H9 (cell line): ENCODE results near the gene CERS5. TPM values are rescaled to one million over a fixed set of nuclear protein-coding genes. Genes with fewer than 3 reads are reported as not detected.

Experiments
- DNase-seq: peaks from one replicate; pipeline ENCODE4 v3.0.0-alpha.2; 2017
- H2AFZ ChIP-seq: one replicate; pipeline ENCODE4 v1.6.1; 2013; ENCODE audit warnings: mild to moderate bottlenecking, low read length, control low read depth, moderate library complexity
- H2AK5ac ChIP-seq: 2 replicates; pipeline ENCODE4 v1.6.1; 2013; ENCODE audit warnings: low read length, control low read depth, mixed read lengths; ENCODE audit not compliant: insufficient read length
- H2BK120ac ChIP-seq: one replicate; pipeline ENCODE4 v1.6.1; 2013; ENCODE audit warnings: low read depth, mild to moderate bottlenecking, low read length, control low read depth, inconsistent platforms; ENCODE audit not compliant: poor library complexity, severe bottlenecking
- H2BK12ac ChIP-seq: 2 replicates; pipeline ENCODE4 v1.6.1; 2013; ENCODE audit warnings: low read length, control low read depth, mixed read lengths, low read depth; ENCODE audit not compliant: insufficient read length
- H2BK15ac ChIP-seq: 2 replicates; pipeline ENCODE4 v1.6.1; 2013; ENCODE audit warnings: low read depth, low read length, control low read depth
- H2BK20ac ChIP-seq: one replicate; pipeline ENCODE4 v1.6.1; 2013; ENCODE audit warnings: low read depth, mild to moderate bottlenecking, low read length, control low read depth, inconsistent platforms; ENCODE audit not compliant: poor library complexity, severe bottlenecking
- H2BK5ac ChIP-seq: 2 replicates; pipeline ENCODE4 v1.6.1; 2013; ENCODE audit warnings: low read length, control low read depth, mixed read lengths; ENCODE audit not compliant: insufficient read length
- H3K14ac ChIP-seq: 2 replicates; pipeline ENCODE4 v1.6.1; 2013; ENCODE audit warnings: low read length, control low read depth; ENCODE audit not compliant: insufficient read depth
- H3K18ac ChIP-seq: 2 replicates; pipeline ENCODE4 v1.6.1; 2013; ENCODE audit warnings: low read depth, mild to moderate bottlenecking, mixed read lengths, low read length, control low read depth; ENCODE audit not compliant: insufficient read length
- H3K23ac ChIP-seq: 2 replicates; pipeline ENCODE4 v1.6.1; 2013; ENCODE audit warnings: low read length, control low read depth, mixed read lengths, low read depth; ENCODE audit not compliant: insufficient read length
- H3K23me2 ChIP-seq: 2 replicates; pipeline ENCODE4 v1.6.1; 2013; ENCODE audit warnings: low read depth, mild to moderate bottlenecking, mixed read lengths, low read length, control low read depth; ENCODE audit not compliant: insufficient read length, poor library complexity, severe bottlenecking
- H3K27ac ChIP-seq: 2 replicates; pipeline ENCODE4 v1.5.1; 2013; ENCODE audit warnings: low read length, control low read depth, mixed read lengths, low read depth; ENCODE audit not compliant: insufficient read length
- H3K27me3 ChIP-seq: 2 replicates; pipeline ENCODE4 v1.6.1; 2013; ENCODE audit warnings: low read length, control low read depth, inconsistent platforms; ENCODE audit not compliant: insufficient read depth
- H3K4ac ChIP-seq: 2 replicates; pipeline ENCODE4 v1.6.1; 2013; ENCODE audit warnings: low read depth, mild to moderate bottlenecking, control low read depth, inconsistent platforms, low read length, moderate library complexity
- H3K4me1 ChIP-seq: 2 replicates; pipeline ENCODE4 v1.6.1; 2013; ENCODE audit warnings: low read length, control low read depth, inconsistent platforms; ENCODE audit not compliant: insufficient read depth
- H3K4me2 ChIP-seq: 2 replicates; pipeline ENCODE4 v1.6.1; 2013; ENCODE audit warnings: low read length, control low read depth, mixed read lengths; ENCODE audit not compliant: insufficient read length, insufficient read depth
- H3K56ac ChIP-seq: 2 replicates; pipeline ENCODE4 v1.6.1; 2013; ENCODE audit warnings: low read depth, mild to moderate bottlenecking, mixed read lengths, low read length, control low read depth; ENCODE audit not compliant: insufficient read length
- H3K79me1 ChIP-seq: 2 replicates; pipeline ENCODE4 v1.6.1; 2013; ENCODE audit warnings: low read depth, mild to moderate bottlenecking, moderate library complexity, low read length, control low read depth, inconsistent platforms; ENCODE audit not compliant: insufficient read depth, poor library complexity, severe bottlenecking
- H3K79me2 ChIP-seq: 2 replicates; pipeline ENCODE4 v1.6.1; 2013; ENCODE audit warnings: low read length, control low read depth, inconsistent platforms; ENCODE audit not compliant: insufficient read depth
- H3K9ac ChIP-seq: 2 replicates; pipeline ENCODE4 v1.6.1; 2013; ENCODE audit warnings: low read length, control low read depth, mixed read lengths; ENCODE audit not compliant: insufficient read length; ENCODE audit errors: extremely low read depth
- H3K9me3 ChIP-seq: one replicate; pipeline ENCODE4 v1.6.1; 2013; ENCODE audit warnings: low read depth, low read length, inconsistent platforms; ENCODE audit not compliant: control insufficient read depth
- H3T11ph ChIP-seq: one replicate; pipeline ENCODE4 v1.6.1; 2013; ENCODE audit warnings: mild to moderate bottlenecking, low read length, control low read depth, inconsistent platforms
- H4K20me1 ChIP-seq: one replicate; pipeline ENCODE4 v1.6.1; 2013; ENCODE audit not compliant: control insufficient read depth, insufficient read length, insufficient read depth
- H4K5ac ChIP-seq: 2 replicates; pipeline ENCODE4 v1.6.1; 2013; ENCODE audit warnings: low read depth, mild to moderate bottlenecking, mixed read lengths, low read length, control low read depth; ENCODE audit not compliant: insufficient read length
- H4K8ac ChIP-seq: replicated peaks from 2 replicates; pipeline ENCODE4 v1.6.1; 2013; ENCODE audit warnings: low read length, control low read depth, mixed read lengths, low read depth; ENCODE audit not compliant: insufficient read length
- H4K91ac ChIP-seq: 2 replicates; pipeline ENCODE4 v1.6.1; 2013; ENCODE audit warnings: low read depth, mild to moderate bottlenecking, moderate library complexity, mixed read lengths, low read length, control low read depth; ENCODE audit not compliant: insufficient read length
- H3K27ac Mint-ChIP-seq, 3 experiments: 2 replicates in 2 of 3; 3 replicates in 1 of 3; pipeline ENCODE4 v1.8.0; 2020 to 2021; ENCODE audit warnings: mixed read lengths in 3 of 3, mild to moderate bottlenecking in 1 of 3, moderate library complexity in 1 of 3
- H3K27me3 Mint-ChIP-seq: 2 replicates; pipeline ENCODE4 v1.8.0; 2021; ENCODE audit warnings: low read depth, mild to moderate bottlenecking, moderate library complexity, mixed read lengths
- H3K36me3 Mint-ChIP-seq, 3 experiments: 2 replicates in 2 of 3; 3 replicates in 1 of 3; pipeline ENCODE4 v1.8.0; 2020 to 2021; ENCODE audit warnings: low read depth in 3 of 3, mixed read lengths in 3 of 3; ENCODE audit not compliant: insufficient read depth in 1 of 3
- H3K4me1 Mint-ChIP-seq, 2 experiments: 2 replicates each; pipeline ENCODE4 v1.8.0; 2020; ENCODE audit warnings: mixed read lengths in 2 of 2
- H3K4me3 Mint-ChIP-seq, 2 experiments: 2 replicates in 1 of 2; 3 replicates in 1 of 2; pipeline ENCODE4 v1.8.0; 2020 to 2021; ENCODE audit warnings: mild to moderate bottlenecking in 2 of 2, mixed read lengths in 2 of 2, moderate library complexity in 1 of 2
- H3K9me3 Mint-ChIP-seq, 2 experiments: 2 replicates in 1 of 2; 3 replicates in 1 of 2; pipeline ENCODE4 v1.8.0; 2020; ENCODE audit warnings: mild to moderate bottlenecking in 2 of 2, mixed read lengths in 2 of 2, moderate library complexity in 1 of 2
- CTCF ChIP-seq: fragments of 200-600 bp; sonication (generic); conservative IDR thresholded peaks from 3 replicates; pipeline ENCODE4 v1.8.0; 2021; ENCODE audit warnings: antibody characterized with exemption, mild to moderate bottlenecking
- WGBS: extraction: QIAGEN DNeasy Blood & Tissue Kit; methylation state at CpG from one replicate; pipeline ENCODE4 v1.1.7; 2013; ENCODE audit warnings: missing lambda C conversion rate, low lambda C conversion rate, mixed read lengths; ENCODE audit not compliant: insufficient read length; ENCODE audit errors: extremely low coverage; 5-methylcytosine and 5-hydroxymethylcytosine counted together
- total RNA-seq: library from RNA; stranded (reverse); gene quantifications from 2 replicates; pipeline ENCODE4 v1.2.1, GENCODE V29; 2021

CERS5 gene
- total RNA-seq, 1 experiment from 2014 or later = 68.8 TPM

- H4K5ac ChIP-seq = no peak overlapping the region
- no peaks in the 10 kb centered on the region for H3K23me2 ChIP-seq
- no peak overlapping the region for H2BK120ac ChIP-seq
- no peak for DNase-seq
- H3K23ac ChIP-seq = no peak overlapping the region
- Mint-ChIP-seq H3K9me3 (no peaks in the 10 kb centered on the region), H3K36me3 (peaks cover 0 to 24% (median 3%) of the 10 kb centered on the region in 3 experiments; a peak in 3 of 7 replicates), H3K27me3 (no peaks in the 10 kb centered on the region), H3K27ac (no peak overlapping the region), H3K4me1 (no peaks in the 10 kb centered on the region), H3K4me3 (no peak overlapping the region)
- no peak overlapping the region for H2BK20ac ChIP-seq
- WGBS = no CpG with 5 or more reads among the region's 5 CpGs
- H3K14ac ChIP-seq = no peak overlapping the region
- H3K56ac ChIP-seq = no peak overlapping the region
- no peak overlapping the region for H2BK5ac ChIP-seq
- no peak overlapping the region for H3K18ac ChIP-seq
- no peak overlapping the region for H2AK5ac ChIP-seq
- no peak overlapping the region for H2BK12ac ChIP-seq
- no peak overlapping the region for H2AFZ ChIP-seq
- H3K9me3 ChIP-seq = no peaks in the 10 kb centered on the region
- no peak overlapping the region for H3T11ph ChIP-seq
- H3K4ac ChIP-seq = no peak overlapping the region
- H3K9ac ChIP-seq = no peak overlapping the region
- no peaks in the 10 kb centered on the region for H3K79me2 ChIP-seq
- H3K4me1 ChIP-seq = no peaks in the 10 kb centered on the region
- H3K27ac ChIP-seq = no peak overlapping the region
- no peak overlapping the region for H4K8ac ChIP-seq
- no peaks in the 10 kb centered on the region for H3K27me3 ChIP-seq
- no peaks in the 10 kb centered on the region for H3K79me1 ChIP-seq
- no peak overlapping the region for H3K4me2 ChIP-seq
- no peaks in the 10 kb centered on the region for H4K20me1 ChIP-seq
- TF ChIP-seq CTCF = no peak
- H2BK15ac ChIP-seq = no peak overlapping the region
- H4K91ac ChIP-seq = no peak overlapping the region
Measured at GRCh38 chr12:50121641-50122040, 45.5 kb downstream of the CERS5 start.
